ENCODE measurements around the gene CD3D. TPM values are rescaled to one million over a fixed set of nuclear protein-coding genes. Genes with fewer than 3 reads are reported as not detected.
A peak's percentile ranks its signal among the peaks of the same experiment; 100 is the strongest.

Gene CD3D
- total RNA-seq, 3 donors from 2014 or later (not counting 1 experiment from before 2014, with no cell fraction given) = 11.6 to 84.1 (median 12.0) TPM

DNA sequence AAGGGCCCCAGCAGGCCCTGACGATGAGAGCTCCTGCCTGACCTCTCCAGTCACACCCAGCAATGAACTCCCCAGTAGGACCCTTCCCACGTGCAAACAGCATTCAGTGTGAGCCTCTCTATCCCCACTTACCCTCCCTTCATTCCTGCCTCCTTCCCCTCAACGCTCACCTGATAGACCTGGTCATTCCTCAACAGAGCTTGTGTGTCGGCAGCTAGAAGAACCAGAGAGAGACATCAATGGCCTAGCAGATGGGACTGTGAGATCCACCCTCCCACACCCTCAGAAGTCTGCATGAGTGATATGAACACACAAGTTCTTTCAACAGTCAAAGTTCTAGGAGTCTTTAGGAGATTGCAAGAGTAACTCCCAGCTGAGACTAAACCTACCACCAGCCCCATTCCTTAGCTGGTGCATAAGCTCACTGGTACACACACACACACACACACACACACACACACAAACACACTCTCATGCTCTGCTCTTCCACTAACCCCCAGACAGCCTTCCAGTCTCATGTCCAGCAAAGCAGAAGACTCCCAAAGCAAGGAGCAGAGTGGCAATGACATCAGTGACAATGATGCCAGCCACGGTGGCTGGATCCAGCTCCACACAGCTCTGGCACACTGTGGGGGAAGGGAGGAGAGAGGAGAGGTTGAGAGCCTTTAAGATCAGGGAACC is 3.1 kb downstream of the CD3D start:
- Histone ChIP-seq H3K27me3 (ENCODE audit: control insufficient read depth, insufficient read depth, low read length) (no peaks in the 10 kb centered on the region), H3K27ac (ENCODE audit: low read length) (peak overlapping the region; percentile 81), H3K9me3 (ENCODE audit: control insufficient read depth, insufficient read depth, low read length) (no peaks in the 10 kb centered on the region), H3K36me3 (ENCODE audit: control insufficient read depth, insufficient read depth, low read length) (no peaks in the 10 kb centered on the region), H3K4me1 (ENCODE audit: control insufficient read depth, insufficient read depth, low read length) (peaks cover 45% of the 10 kb centered on the region), H3K4me3 (ENCODE audit: low read length) (peak overlapping the region; percentile 47)
- Mint-ChIP-seq H3K9me3 (no peaks in the 10 kb centered on the region), H3K36me3 (no peaks in the 10 kb centered on the region), H3K27me3 (ENCODE audit: low read depth in 2 of 2) (no peaks in the 10 kb centered on the region), H3K27ac (peak overlapping the region; percentile 95 to 97), H3K4me1 (peaks cover 40 to 41% of the 10 kb centered on the region in 2 donors), H3K4me3 (peak overlapping the region; percentile 82)
- intact Hi-C loops (cut with micrococcal nuclease) = no loop called here
- DNase-seq (peak in 1 of 2 donors; percentile 63), ATAC-seq (peak in 2 of 3 donors; percentile 6 to 19)
- 66% methylated on average over 5 of the region's 5 CpGs for WGBS (ENCODE audit: insufficient coverage)
- TF ChIP-seq, protein P1, sequence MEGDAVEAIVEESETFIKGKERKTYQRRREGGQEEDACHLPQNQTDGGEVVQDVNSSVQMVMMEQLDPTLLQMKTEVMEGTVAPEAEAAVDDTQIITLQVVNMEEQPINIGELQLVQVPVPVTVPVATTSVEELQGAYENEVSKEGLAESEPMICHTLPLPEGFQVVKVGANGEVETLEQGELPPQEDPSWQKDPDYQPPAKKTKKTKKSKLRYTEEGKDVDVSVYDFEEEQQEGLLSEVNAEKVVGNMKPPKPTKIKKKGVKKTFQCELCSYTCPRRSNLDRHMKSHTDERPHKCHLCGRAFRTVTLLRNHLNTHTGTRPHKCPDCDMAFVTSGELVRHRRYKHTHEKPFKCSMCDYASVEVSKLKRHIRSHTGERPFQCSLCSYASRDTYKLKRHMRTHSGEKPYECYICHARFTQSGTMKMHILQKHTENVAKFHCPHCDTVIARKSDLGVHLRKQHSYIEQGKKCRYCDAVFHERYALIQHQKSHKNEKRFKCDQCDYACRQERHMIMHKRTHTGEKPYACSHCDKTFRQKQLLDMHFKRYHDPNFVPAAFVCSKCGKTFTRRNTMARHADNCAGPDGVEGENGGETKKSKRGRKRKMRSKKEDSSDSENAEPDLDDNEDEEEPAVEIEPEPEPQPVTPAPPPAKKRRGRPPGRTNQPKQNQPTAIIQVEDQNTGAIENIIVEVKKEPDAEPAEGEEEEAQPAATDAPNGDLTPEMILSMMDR (IDR thresholded peaks at IDR 0.05) = no peak

DNA sequence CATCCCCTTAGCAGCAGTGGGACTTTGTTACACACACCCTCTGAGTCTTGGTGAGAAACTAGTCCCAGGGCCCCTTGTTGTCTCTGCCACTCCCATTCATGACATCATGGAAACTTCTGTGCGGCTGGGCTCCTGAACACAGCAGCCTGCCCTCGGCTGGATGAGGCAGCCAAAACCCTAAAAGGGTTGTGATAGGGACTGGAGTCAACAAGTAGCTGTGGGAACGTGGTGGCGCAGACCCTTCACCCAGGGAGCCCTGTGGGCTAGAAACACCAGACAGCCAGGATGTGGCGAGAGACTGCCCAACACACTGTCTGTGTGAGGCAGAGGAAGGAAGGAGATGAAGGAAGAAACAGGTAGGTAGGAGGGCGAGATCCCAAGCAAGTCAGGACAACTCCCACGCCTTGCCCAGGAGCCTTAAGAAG is 3.9 kb downstream of the CD3D start:
- peak; percentile 75 to 88 (median 85) for ATAC-seq
- 14% methylated on average over 7 of the region's 7 CpGs for WGBS (ENCODE audit: insufficient coverage)
- intact Hi-C loops (cut with micrococcal nuclease) = no loop called here
- peaks cover 41% of the 10 kb centered on the region for H3K4me1 ChIP-seq (ENCODE audit: control insufficient read depth, insufficient read depth, low read length)
- H3K27me3 ChIP-seq (ENCODE audit: control insufficient read depth, insufficient read depth, low read length) = no peaks in the 10 kb centered on the region
- no peak overlapping the region for H3K4me3 ChIP-seq (ENCODE audit: low read length)
- Mint-ChIP-seq H3K4me3 (peak overlapping the region; percentile 82), H3K4me1 (peaks cover 40 to 42% of the 10 kb centered on the region in 2 donors), H3K36me3 (no peaks in the 10 kb centered on the region), H3K27ac (peak overlapping the region; percentile 95 to 97), H3K27me3 (ENCODE audit: low read depth in 2 of 2) (no peaks in the 10 kb centered on the region), H3K9me3 (no peaks in the 10 kb centered on the region)
- TF ChIP-seq, protein P1 (IDR thresholded peaks at IDR 0.05) = no peak
- H3K9me3 ChIP-seq (ENCODE audit: control insufficient read depth, insufficient read depth, low read length) = no peaks in the 10 kb centered on the region
- DNase-seq = peak; percentile 62 to 96
- peak overlapping the region; percentile 81 for H3K27ac ChIP-seq (ENCODE audit: low read length)
- no peaks in the 10 kb centered on the region for H3K36me3 ChIP-seq (ENCODE audit: control insufficient read depth, insufficient read depth, low read length)

DNA sequence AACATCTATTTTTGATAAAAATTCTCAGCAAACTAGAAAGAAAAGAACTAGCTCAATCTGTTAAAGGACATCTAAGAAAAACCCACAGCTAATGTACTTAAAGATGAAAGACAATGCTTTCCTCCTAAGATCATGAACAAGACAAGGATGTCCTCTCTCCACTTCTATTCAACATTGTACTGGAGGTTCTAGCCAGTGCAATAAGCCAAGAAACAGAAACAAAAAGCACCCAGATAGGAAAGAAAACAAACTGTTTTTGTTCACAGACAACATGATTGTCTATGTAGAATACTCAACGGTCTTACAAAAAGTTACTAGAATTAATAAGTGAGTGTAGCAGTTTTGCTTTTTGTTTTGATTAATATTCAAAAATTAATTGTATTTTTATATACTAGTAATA is 7.8 kb downstream of the CD3D start:
- no peaks in the 10 kb centered on the region for H3K36me3 ChIP-seq (ENCODE audit: control insufficient read depth, insufficient read depth, low read length)
- DNase-seq (peak in 1 of 2 donors; percentile 61), ATAC-seq (peak in 2 of 3 donors; percentile 25 to 51)
- intact Hi-C loops (cut with micrococcal nuclease) = no loop called here
- no CpG with 5 or more reads among the region's 1 CpG for WGBS (ENCODE audit: insufficient coverage)
- Mint-ChIP-seq H3K27me3 (ENCODE audit: low read depth in 2 of 2) (no peaks in the 10 kb centered on the region), H3K27ac (peak overlapping the region in 1 of 2 donors; percentile 65), H3K36me3 (no peaks in the 10 kb centered on the region), H3K4me3 (peak overlapping the region; percentile 49), H3K4me1 (peaks cover 32% of the 10 kb centered on the region in 2 donors), H3K9me3 (no peaks in the 10 kb centered on the region)
- TF ChIP-seq, protein P1 (IDR thresholded peaks at IDR 0.05) = no peak
- H3K4me3 ChIP-seq (ENCODE audit: low read length) = no peak overlapping the region
- H3K4me1 ChIP-seq (ENCODE audit: control insufficient read depth, insufficient read depth, low read length) = peaks cover 34% of the 10 kb centered on the region
- H3K27me3 ChIP-seq (ENCODE audit: control insufficient read depth, insufficient read depth, low read length) = no peaks in the 10 kb centered on the region
- no peaks in the 10 kb centered on the region for H3K9me3 ChIP-seq (ENCODE audit: control insufficient read depth, insufficient read depth, low read length)
- H3K27ac ChIP-seq (ENCODE audit: low read length) = peak overlapping the region; percentile 52

DNA sequence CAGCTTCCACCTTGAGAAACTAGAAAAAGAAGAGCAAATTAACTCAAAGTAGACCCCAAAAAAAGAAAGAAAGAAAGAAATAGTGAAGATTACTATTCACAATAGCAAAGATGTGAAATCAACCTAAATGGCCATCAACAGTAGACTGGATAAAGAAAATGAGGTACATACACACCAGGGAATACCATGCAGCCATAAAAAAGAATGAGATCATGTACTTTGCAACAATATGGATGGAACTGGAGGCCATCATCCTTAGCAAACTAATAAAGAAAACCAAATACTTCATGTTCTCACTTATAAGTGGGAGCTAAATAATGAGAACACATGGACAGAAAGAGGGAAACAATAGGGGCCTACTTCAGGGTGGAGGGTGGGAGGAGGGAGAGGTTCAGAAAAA is 13.8 kb downstream of the CD3D start:
- H3K27me3 Mint-ChIP-seq (ENCODE audit: low read depth in 2 of 2) = no peaks in the 10 kb centered on the region
- Histone ChIP-seq H3K27ac (ENCODE audit: low read length) (no peak overlapping the region), H3K27me3 (ENCODE audit: control insufficient read depth, insufficient read depth, low read length) (no peaks in the 10 kb centered on the region), H3K4me3 (ENCODE audit: low read length) (no peak overlapping the region), H3K4me1 (ENCODE audit: control insufficient read depth, insufficient read depth, low read length) (no peaks in the 10 kb centered on the region), H3K36me3 (ENCODE audit: control insufficient read depth, insufficient read depth, low read length) (no peaks in the 10 kb centered on the region), H3K9me3 (ENCODE audit: control insufficient read depth, insufficient read depth, low read length) (no peaks in the 10 kb centered on the region)
- intact Hi-C loops (cut with micrococcal nuclease) = no loop called here
- no peak for DNase-seq
- ATAC-seq = no peak
- no peaks in the 10 kb centered on the region for H3K36me3 Mint-ChIP-seq
- TF ChIP-seq, protein P1 (IDR thresholded peaks at IDR 0.05) = no peak
- H3K4me3 Mint-ChIP-seq = no peak overlapping the region
- H3K9me3 Mint-ChIP-seq = no peaks in the 10 kb centered on the region
- no peaks in the 10 kb centered on the region for H3K4me1 Mint-ChIP-seq
- no peak overlapping the region for H3K27ac Mint-ChIP-seq

Measured in natural killer cell (primary cell).